ENCODE data around the gene OTUD7B. TPM values are rescaled to one million over a fixed set of nuclear protein-coding genes. Genes with fewer than 3 reads are reported as not detected.
A peak's percentile ranks its signal among the peaks of the same experiment; 100 is the strongest.

The OTUD7B gene
- total and polyA plus RNA-seq, 3 experiments from 2014 or later: 1.9 to 41.0 (median 39.7) TPM

- H3K27ac ChIP-seq (ENCODE audit: low read depth, low read length): no peak overlapping the region
- ChIA-PET CTCF (no interaction called here), POLR2A (no interaction called here)
These were observed 5.2 kb upstream of the OTUD7B start for GRCh38 chr1:150015651-150016131.

GRCh38 chr1:150012611-150013010, 2.1 kb upstream of the OTUD7B start:
- no peak overlapping the region for H3K27ac ChIP-seq (ENCODE audit: low read depth, low read length)
- peaks cover 25% of the 10 kb centered on the region for H3K4me1 ChIP-seq (ENCODE audit: insufficient read depth, low read length)
- H3K9me3 Mint-ChIP-seq: no peaks in the 10 kb centered on the region
- H3K27me3 ChIP-seq (ENCODE audit: insufficient read depth, low read length, poor library complexity, severe bottlenecking): no peaks in the 10 kb centered on the region
- ChIA-PET CTCF (no interaction called here), POLR2A (no interaction called here)
- no peaks in the 10 kb centered on the region for H3K27me3 Mint-ChIP-seq
- no peaks in the 10 kb centered on the region for H3K9me3 ChIP-seq (ENCODE audit: low read length)
- DNase-seq: no peak
- peak overlapping the region in 1 of 7 donors; percentile 95 for H3K4me3 Mint-ChIP-seq
- H3K36me3 ChIP-seq (ENCODE audit: insufficient read depth, low read length): no peaks in the 10 kb centered on the region
- H3K4me3 ChIP-seq (ENCODE audit: low read length): no peak overlapping the region
- H3K36me3 Mint-ChIP-seq: peaks cover 0 to 8% (median 0%) of the 10 kb centered on the region in 3 donors
- peak overlapping the region in 1 of 8 donors; percentile 61 for H3K27ac Mint-ChIP-seq
- peaks cover 25 to 32% (median 30%) of the 10 kb centered on the region in 3 donors for H3K4me1 Mint-ChIP-seq

More at GRCh38 chr1:150015651-150016131, 5.2 kb upstream of the OTUD7B start:
- no peak for DNase-seq
- Mint-ChIP-seq H3K27me3 (no peaks in the 10 kb centered on the region), H3K4me3 (no peak overlapping the region), H3K27ac (peak overlapping the region in 1 of 8 donors; percentile 20), H3K9me3 (no peaks in the 10 kb centered on the region), H3K4me1 (peaks cover 2 to 6% (median 5%) of the 10 kb centered on the region in 3 donors), H3K36me3 (peaks cover 0 to 2% (median 0%) of the 10 kb centered on the region in 3 donors)
- H3K27me3 ChIP-seq (ENCODE audit: insufficient read depth, low read length, poor library complexity, severe bottlenecking): no peaks in the 10 kb centered on the region
- no peak overlapping the region for H3K4me3 ChIP-seq (ENCODE audit: low read length)
- no peaks in the 10 kb centered on the region for H3K9me3 ChIP-seq (ENCODE audit: low read length)
- no peaks in the 10 kb centered on the region for H3K36me3 ChIP-seq (ENCODE audit: insufficient read depth, low read length)
- peaks cover 5% of the 10 kb centered on the region for H3K4me1 ChIP-seq (ENCODE audit: insufficient read depth, low read length)

GRCh38 chr1:150009604-150010392, 728 bp downstream of the OTUD7B start:
- H3K4me1 Mint-ChIP-seq: peaks cover 32 to 44% (median 40%) of the 10 kb centered on the region in 3 donors
- peak overlapping the region; percentile 93 to 99 (median 96) for H3K4me3 Mint-ChIP-seq
- Histone ChIP-seq H3K27ac (ENCODE audit: low read depth, low read length) (peak overlapping the region; percentile 79), H3K4me1 (ENCODE audit: insufficient read depth, low read length) (peaks cover 27% of the 10 kb centered on the region), H3K27me3 (ENCODE audit: insufficient read depth, low read length, poor library complexity, severe bottlenecking) (no peaks in the 10 kb centered on the region), H3K9me3 (ENCODE audit: low read length) (no peaks in the 10 kb centered on the region), H3K4me3 (ENCODE audit: low read length) (peak overlapping the region; percentile 91), H3K36me3 (ENCODE audit: insufficient read depth, low read length) (no peaks in the 10 kb centered on the region)
- H3K36me3 Mint-ChIP-seq: peaks cover 0 to 14% (median 3%) of the 10 kb centered on the region in 3 donors
- ChIA-PET CTCF (interaction anchor here (1.2 to 1.3 kb wide), 2 partner anchors 10 to 121 kb away, joined by 4 read pairs; a partner anchor contains a TSS), POLR2A (interaction anchor here (0.8 to 2.4 kb wide), 3 partner anchors 121 to 166 kb away, joined by 3 to 14 read pairs (median 4); a partner anchor contains a TSS)
- H3K27me3 Mint-ChIP-seq: no peaks in the 10 kb centered on the region
- peak overlapping the region; percentile 17 to 98 (median 92) for H3K27ac Mint-ChIP-seq
- peak in 4 of 5 donors; percentile 5 to 45 (median 22) for DNase-seq
- H3K9me3 Mint-ChIP-seq: no peaks in the 10 kb centered on the region

- H3K27ac Mint-ChIP-seq: peak overlapping the region in 2 of 8 donors; percentile 36 to 96
- no peaks in the 10 kb centered on the region for H3K9me3 ChIP-seq (ENCODE audit: low read length)
- H3K4me3 ChIP-seq (ENCODE audit: low read length): no peak overlapping the region
- H3K36me3 Mint-ChIP-seq: peaks cover 0 to 19% (median 3%) of the 10 kb centered on the region in 3 donors
- peak overlapping the region; percentile 93 to 99 (median 96) for H3K4me3 Mint-ChIP-seq
- peaks cover 27% of the 10 kb centered on the region for H3K4me1 ChIP-seq (ENCODE audit: insufficient read depth, low read length)
- DNase-seq: no peak
- ChIA-PET CTCF (no interaction called here), POLR2A (no interaction called here)
- H3K9me3 Mint-ChIP-seq: no peaks in the 10 kb centered on the region
- H3K27me3 Mint-ChIP-seq: no peaks in the 10 kb centered on the region
- no peaks in the 10 kb centered on the region for H3K27me3 ChIP-seq (ENCODE audit: insufficient read depth, low read length, poor library complexity, severe bottlenecking)
- peaks cover 35 to 49% (median 42%) of the 10 kb centered on the region in 3 donors for H3K4me1 Mint-ChIP-seq
- H3K36me3 ChIP-seq (ENCODE audit: insufficient read depth, low read length): no peaks in the 10 kb centered on the region
- H3K27ac ChIP-seq (ENCODE audit: low read depth, low read length): peak overlapping the region; percentile 79
These were observed 1.8 kb downstream of the OTUD7B start for GRCh38 chr1:150008699-150009098.

- no peak overlapping the region for H3K4me3 ChIP-seq (ENCODE audit: low read length)
- H3K9me3 ChIP-seq (ENCODE audit: low read length): no peaks in the 10 kb centered on the region
- H3K9me3 Mint-ChIP-seq: no peaks in the 10 kb centered on the region
- H3K4me3 Mint-ChIP-seq: peak overlapping the region in 1 of 7 donors; percentile 4
- H3K36me3 Mint-ChIP-seq: peaks cover 0 to 31% (median 7%) of the 10 kb centered on the region in 3 donors
- H3K27ac ChIP-seq (ENCODE audit: low read depth, low read length): no peak overlapping the region
- peaks cover 36 to 55% (median 47%) of the 10 kb centered on the region in 3 donors for H3K4me1 Mint-ChIP-seq
- H3K27me3 ChIP-seq (ENCODE audit: insufficient read depth, low read length, poor library complexity, severe bottlenecking): no peaks in the 10 kb centered on the region
- CTCF ChIA-PET: no interaction called here
- no peaks in the 10 kb centered on the region for H3K36me3 ChIP-seq (ENCODE audit: insufficient read depth, low read length)
- peaks cover 27% of the 10 kb centered on the region for H3K4me1 ChIP-seq (ENCODE audit: insufficient read depth, low read length)
- H3K27ac Mint-ChIP-seq: peak overlapping the region in 1 of 8 donors; percentile 1
- POLR2A ChIA-PET: no interaction called here
- DNase-seq: no peak
- H3K27me3 Mint-ChIP-seq: no peaks in the 10 kb centered on the region
These were observed 3.6 kb downstream of the OTUD7B start for GRCh38 chr1:150006881-150007421.

GRCh38 chr1:150005606-150006005, 4.9 kb downstream of the OTUD7B start:
- Mint-ChIP-seq H3K9me3 (no peaks in the 10 kb centered on the region), H3K36me3 (peaks cover 0 to 38% (median 8%) of the 10 kb centered on the region in 3 donors), H3K4me1 (peaks cover 34 to 51% (median 47%) of the 10 kb centered on the region in 3 donors), H3K4me3 (no peak overlapping the region), H3K27ac (peak overlapping the region in 1 of 8 donors; percentile 9), H3K27me3 (no peaks in the 10 kb centered on the region)
- peaks cover 21% of the 10 kb centered on the region for H3K4me1 ChIP-seq (ENCODE audit: insufficient read depth, low read length)
- no peak overlapping the region for H3K4me3 ChIP-seq (ENCODE audit: low read length)
- no peaks in the 10 kb centered on the region for H3K9me3 ChIP-seq (ENCODE audit: low read length)
- H3K27ac ChIP-seq (ENCODE audit: low read depth, low read length): no peak overlapping the region
- ChIA-PET POLR2A (interaction anchor here (0.6 kb wide), 1 partner anchor 118 kb away, joined by 3 read pairs; no protein-coding TSS in a partner anchor), CTCF (no interaction called here)
- no peaks in the 10 kb centered on the region for H3K36me3 ChIP-seq (ENCODE audit: insufficient read depth, low read length)
- DNase-seq: no peak
- H3K27me3 ChIP-seq (ENCODE audit: insufficient read depth, low read length, poor library complexity, severe bottlenecking): no peaks in the 10 kb centered on the region

- Mint-ChIP-seq H3K9me3 (no peaks in the 10 kb centered on the region), H3K4me3 (no peak overlapping the region)
- POLR2A ChIA-PET: interaction anchor here (0.6 kb wide), 1 partner anchor 183 kb away, joined by 3 read pairs; no protein-coding TSS in a partner anchor
These were observed 6.7 kb downstream of the OTUD7B start for GRCh38 chr1:150003801-150004200.

More at GRCh38 chr1:150003801-150004200, 6.7 kb downstream of the OTUD7B start:
- Histone ChIP-seq H3K27ac (ENCODE audit: low read depth, low read length) (no peak overlapping the region), H3K9me3 (ENCODE audit: low read length) (no peaks in the 10 kb centered on the region), H3K36me3 (ENCODE audit: insufficient read depth, low read length) (no peaks in the 10 kb centered on the region), H3K4me1 (ENCODE audit: insufficient read depth, low read length) (peaks cover 12% of the 10 kb centered on the region), H3K4me3 (ENCODE audit: low read length) (no peak overlapping the region), H3K27me3 (ENCODE audit: insufficient read depth, low read length, poor library complexity, severe bottlenecking) (no peaks in the 10 kb centered on the region)
- Mint-ChIP-seq H3K36me3 (peaks cover 0 to 44% (median 13%) of the 10 kb centered on the region in 3 donors), H3K4me1 (peaks cover 21 to 37% (median 33%) of the 10 kb centered on the region in 3 donors), H3K27me3 (no peaks in the 10 kb centered on the region), H3K27ac (peak overlapping the region in 3 of 8 donors; percentile 17 to 25 (median 20))
- CTCF ChIA-PET: interaction anchor here (0.7 to 1.1 kb wide), 2 partner anchors 42 to 183 kb away, joined by 3 to 4 read pairs; no protein-coding TSS in a partner anchor
- DNase-seq: no peak

All from CD8-positive, alpha-beta memory T cell (primary cell).